ENCODE results near the gene RSL1D1. TPM values are rescaled to one million over a fixed set of nuclear protein-coding genes. Genes with fewer than 3 reads are reported as not detected.

Gene RSL1D1
- polyA plus RNA-seq, 3 donors, result 46.1 to 182 (median 124) TPM

- intact Hi-C loops (cut with micrococcal nuclease), result no loop called here
- no peak overlapping the region for H3K4me3 ChIP-seq (replicated peaks in 1 of 3; ENCODE audit: low read depth in 2 of 3, low read length in 3 of 3)
- DNase-seq, result no peak
- no peak overlapping the region for H3K27ac ChIP-seq (ENCODE audit: low read depth in 1 of 2, low read length in 2 of 2)
- H3K9me3 ChIP-seq (replicated peaks in 1 of 2; ENCODE audit: control insufficient read depth in 1 of 2, insufficient read depth in 1 of 2, low read length in 2 of 2), result no peaks in the 10 kb centered on the region
- H3K27me3 ChIP-seq (ENCODE audit: control insufficient read depth in 2 of 2, insufficient read depth in 2 of 2, low read length in 2 of 2), result no peaks in the 10 kb centered on the region
- Mint-ChIP-seq H3K4me1 (no peaks in the 10 kb centered on the region), H3K27ac (no peak overlapping the region), H3K27me3 (ENCODE audit: low read depth in 3 of 3) (no peaks in the 10 kb centered on the region), H3K4me3 (no peak overlapping the region), H3K36me3 (peaks cover 75 to 98% of the 10 kb centered on the region in 2 donors), H3K9me3 (no peaks in the 10 kb centered on the region)
- no peak overlapping the region for H2AFZ ChIP-seq (ENCODE audit: insufficient read depth, low read depth, low read length, poor library complexity, severe bottlenecking)
- peaks cover 75% of the 10 kb centered on the region for H4K20me1 ChIP-seq (ENCODE audit: insufficient read depth, low read length)
- H3K36me3 ChIP-seq (replicated peaks in 1 of 2; ENCODE audit: control insufficient read depth in 1 of 2, insufficient read depth in 2 of 2, low read length in 2 of 2), result peaks cover 91 to 98% of the 10 kb centered on the region in 2 donors
- TF ChIP-seq CTCF (IDR thresholded peaks at IDR 0.05), result no peak
- H3K79me2 ChIP-seq (ENCODE audit: insufficient read depth, low read length), result peaks cover 40% of the 10 kb centered on the region
- H3K9ac ChIP-seq (ENCODE audit: insufficient read depth, low read length, poor library complexity, severe bottlenecking), result no peak overlapping the region
- H3K4me1 ChIP-seq (ENCODE audit: control insufficient read depth in 1 of 2, insufficient read depth in 2 of 2, low read length in 2 of 2), result no peaks in the 10 kb centered on the region
- WGBS (ENCODE audit: insufficient coverage), result 99% methylated on average over 8 of the region's 11 CpGs
- H3K4me2 ChIP-seq (replicated peaks; ENCODE audit: extremely low read depth, low read length, poor library complexity, severe bottlenecking), result no peak overlapping the region
Measured at GRCh38 chr16:11843206-11843605, 8.1 kb downstream of the RSL1D1 start.

- Histone ChIP-seq H3K4me1 (ENCODE audit: control insufficient read depth in 1 of 2, insufficient read depth in 2 of 2, low read length in 2 of 2) (no peaks in the 10 kb centered on the region), H3K9ac (ENCODE audit: insufficient read depth, low read length, poor library complexity, severe bottlenecking) (no peak overlapping the region), H3K27me3 (ENCODE audit: control insufficient read depth in 2 of 2, insufficient read depth in 2 of 2, low read length in 2 of 2) (no peaks in the 10 kb centered on the region), H3K4me3 (replicated peaks in 1 of 3; ENCODE audit: low read depth in 2 of 3, low read length in 3 of 3) (no peak overlapping the region), H3K36me3 (replicated peaks in 1 of 2; ENCODE audit: control insufficient read depth in 1 of 2, insufficient read depth in 2 of 2, low read length in 2 of 2) (peaks cover 92 to 98% of the 10 kb centered on the region in 2 donors), H3K9me3 (replicated peaks in 1 of 2; ENCODE audit: control insufficient read depth in 1 of 2, insufficient read depth in 1 of 2, low read length in 2 of 2) (no peaks in the 10 kb centered on the region), H4K20me1 (ENCODE audit: insufficient read depth, low read length) (peaks cover 54% of the 10 kb centered on the region), H3K27ac (ENCODE audit: low read depth in 1 of 2, low read length in 2 of 2) (no peak overlapping the region), H2AFZ (ENCODE audit: insufficient read depth, low read depth, low read length, poor library complexity, severe bottlenecking) (no peak overlapping the region), H3K4me2 (replicated peaks; ENCODE audit: extremely low read depth, low read length, poor library complexity, severe bottlenecking) (no peak overlapping the region), H3K79me2 (ENCODE audit: insufficient read depth, low read length) (peaks cover 21% of the 10 kb centered on the region)
- DNase-seq, result no peak
- no peak overlapping the region for H3K27ac Mint-ChIP-seq
- 97% methylated on average over 7 of the region's 7 CpGs for WGBS (ENCODE audit: insufficient coverage)
- H3K4me3 Mint-ChIP-seq, result no peak overlapping the region
- no peaks in the 10 kb centered on the region for H3K9me3 Mint-ChIP-seq
- peaks cover 77 to 98% of the 10 kb centered on the region in 2 donors for H3K36me3 Mint-ChIP-seq
- no peaks in the 10 kb centered on the region for H3K27me3 Mint-ChIP-seq (ENCODE audit: low read depth in 3 of 3)
- H3K4me1 Mint-ChIP-seq, result no peaks in the 10 kb centered on the region
- intact Hi-C loops (cut with micrococcal nuclease), result no loop called here
- no peak for TF ChIP-seq CTCF (IDR thresholded peaks at IDR 0.05)
Measured at GRCh38 chr16:11841026-11841425, 10.3 kb downstream of the RSL1D1 start.

Data from CD14-positive monocyte (primary cell).